HepG2 (cell line): ENCODE measurements around the gene NUP35. TPM values are rescaled to one million over a fixed set of nuclear protein-coding genes. Genes with fewer than 3 reads are reported as not detected.
A peak's percentile ranks its signal among the peaks of the same experiment; 100 is the strongest.

Source experiments
- SIX1 ChIP-seq: sonication (generic); formaldehyde crosslinking; IDR thresholded peaks from 2 replicates; pipeline ENCODE4 v1.4.0; 2020; ENCODE audit warnings: missing genetic modification reagents, borderline replicate concordance
- ZNF121 ChIP-seq: sonication (generic); formaldehyde crosslinking; IDR thresholded peaks from 2 replicates; pipeline ENCODE4 v1.5.0; 2020; ENCODE audit warnings: mild to moderate bottlenecking, missing genetic modification reagents
- polyA plus RNA-seq, 8 experiments: library from polyadenylated mRNA; depleted of rRNA in 3 of 8; stranded (reverse) in 7 of 8; unstranded in 1 of 8; fragments of >200 nt; fragmentation: Illumina TruSeq in 4 of 8; extraction: Trizol in 4 of 8; gene quantifications; 2 replicates each; pipeline versions ENCODE4 v1.2.1 to v1.2.3, GENCODE V29; 2011 to 2016; ENCODE audit warnings: low read depth in 4 of 8, missing spikeins in 1 of 8, mixed read lengths in 1 of 8; ENCODE audit not compliant: insufficient read depth in 1 of 8
- total RNA-seq, 5 experiments: library from RNA; depleted of rRNA; stranded (reverse); fragments of >200 nt; fragmentation: Illumina TruSeq; extraction: Trizol; gene quantifications; 2 replicates each; pipeline ENCODE4 v1.2.3, GENCODE V29; 2016; ENCODE audit warnings: low read depth in 1 of 5
- TF ChIP-seq, protein P1 (sequence below): sonication (generic); formaldehyde crosslinking; conservative IDR thresholded peaks from 2 replicates; pipeline ENCODE4 v1.4.0; 2020; ENCODE audit warnings: missing genetic modification reagents
- TF ChIP-seq, protein P2 (sequence below): sonication (generic); formaldehyde crosslinking; IDR thresholded peaks from 2 replicates; pipeline ENCODE4 v1.5.0; 2020; ENCODE audit warnings: mild to moderate bottlenecking, missing genetic modification reagents
- TF ChIP-seq, protein P3 (sequence below): sonication (generic); formaldehyde crosslinking; IDR thresholded peaks from 2 replicates; pipeline ENCODE4 v1.5.1; 2020; ENCODE audit warnings: missing genetic modification reagents, mild to moderate bottlenecking, borderline replicate concordance

Gene NUP35
- total and polyA plus RNA-seq, 2 of the 13 experiments (the other 11 are each of a cell fraction or from before 2014, with no cell fraction given): 16.9 to 53.6 TPM

DNA sequence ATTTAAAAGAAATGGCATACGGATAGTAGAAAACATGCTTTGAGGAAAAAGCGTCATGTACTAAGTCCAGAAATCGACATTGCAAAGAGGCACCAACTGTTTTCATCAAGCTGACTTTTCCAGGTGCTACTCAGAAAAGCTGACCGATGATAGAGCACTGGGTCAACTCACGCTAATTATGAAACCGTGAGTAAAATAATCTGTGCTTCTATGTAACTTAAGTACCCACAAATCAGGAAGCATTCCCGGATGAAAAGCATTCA lies 353 bp upstream of the NUP35 start (continued):
- TF ChIP-seq, protein P1, sequence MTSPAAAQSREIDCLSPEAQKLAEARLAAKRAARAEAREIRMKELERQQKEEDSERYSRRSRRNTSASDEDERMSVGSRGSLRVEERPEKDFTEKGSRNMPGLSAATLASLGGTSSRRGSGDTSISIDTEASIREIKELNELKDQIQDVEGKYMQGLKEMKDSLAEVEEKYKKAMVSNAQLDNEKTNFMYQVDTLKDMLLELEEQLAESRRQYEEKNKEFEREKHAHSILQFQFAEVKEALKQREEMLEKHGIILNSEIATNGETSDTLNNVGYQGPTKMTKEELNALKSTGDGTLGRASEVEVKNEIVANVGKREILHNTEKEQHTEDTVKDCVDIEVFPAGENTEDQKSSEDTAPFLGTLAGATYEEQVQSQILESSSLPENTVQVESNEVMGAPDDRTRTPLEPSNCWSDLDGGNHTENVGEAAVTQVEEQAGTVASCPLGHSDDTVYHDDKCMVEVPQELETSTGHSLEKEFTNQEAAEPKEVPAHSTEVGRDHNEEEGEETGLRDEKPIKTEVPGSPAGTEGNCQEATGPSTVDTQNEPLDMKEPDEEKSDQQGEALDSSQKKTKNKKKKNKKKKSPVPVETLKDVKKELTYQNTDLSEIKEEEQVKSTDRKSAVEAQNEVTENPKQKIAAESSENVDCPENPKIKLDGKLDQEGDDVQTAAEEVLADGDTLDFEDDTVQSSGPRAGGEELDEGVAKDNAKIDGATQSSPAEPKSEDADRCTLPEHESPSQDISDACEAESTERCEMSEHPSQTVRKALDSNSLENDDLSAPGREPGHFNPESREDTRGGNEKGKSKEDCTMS: no peak
- TF ChIP-seq, protein P2, sequence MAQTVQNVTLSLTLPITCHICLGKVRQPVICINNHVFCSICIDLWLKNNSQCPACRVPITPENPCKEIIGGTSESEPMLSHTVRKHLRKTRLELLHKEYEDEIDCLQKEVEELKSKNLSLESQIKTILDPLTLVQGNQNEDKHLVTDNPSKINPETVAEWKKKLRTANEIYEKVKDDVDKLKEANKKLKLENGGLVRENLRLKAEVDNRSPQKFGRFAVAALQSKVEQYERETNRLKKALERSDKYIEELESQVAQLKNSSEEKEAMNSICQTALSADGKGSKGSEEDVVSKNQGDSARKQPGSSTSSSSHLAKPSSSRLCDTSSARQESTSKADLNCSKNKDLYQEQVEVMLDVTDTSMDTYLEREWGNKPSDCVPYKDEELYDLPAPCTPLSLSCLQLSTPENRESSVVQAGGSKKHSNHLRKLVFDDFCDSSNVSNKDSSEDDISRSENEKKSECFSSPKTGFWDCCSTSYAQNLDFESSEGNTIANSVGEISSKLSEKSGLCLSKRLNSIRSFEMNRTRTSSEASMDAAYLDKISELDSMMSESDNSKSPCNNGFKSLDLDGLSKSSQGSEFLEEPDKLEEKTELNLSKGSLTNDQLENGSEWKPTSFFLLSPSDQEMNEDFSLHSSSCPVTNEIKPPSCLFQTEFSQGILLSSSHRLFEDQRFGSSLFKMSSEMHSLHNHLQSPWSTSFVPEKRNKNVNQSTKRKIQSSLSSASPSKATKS (CRISPR knock-in tag): peak; percentile 77; the same call in 1 of the 2 replicates
- TF ChIP-seq, protein P3, sequence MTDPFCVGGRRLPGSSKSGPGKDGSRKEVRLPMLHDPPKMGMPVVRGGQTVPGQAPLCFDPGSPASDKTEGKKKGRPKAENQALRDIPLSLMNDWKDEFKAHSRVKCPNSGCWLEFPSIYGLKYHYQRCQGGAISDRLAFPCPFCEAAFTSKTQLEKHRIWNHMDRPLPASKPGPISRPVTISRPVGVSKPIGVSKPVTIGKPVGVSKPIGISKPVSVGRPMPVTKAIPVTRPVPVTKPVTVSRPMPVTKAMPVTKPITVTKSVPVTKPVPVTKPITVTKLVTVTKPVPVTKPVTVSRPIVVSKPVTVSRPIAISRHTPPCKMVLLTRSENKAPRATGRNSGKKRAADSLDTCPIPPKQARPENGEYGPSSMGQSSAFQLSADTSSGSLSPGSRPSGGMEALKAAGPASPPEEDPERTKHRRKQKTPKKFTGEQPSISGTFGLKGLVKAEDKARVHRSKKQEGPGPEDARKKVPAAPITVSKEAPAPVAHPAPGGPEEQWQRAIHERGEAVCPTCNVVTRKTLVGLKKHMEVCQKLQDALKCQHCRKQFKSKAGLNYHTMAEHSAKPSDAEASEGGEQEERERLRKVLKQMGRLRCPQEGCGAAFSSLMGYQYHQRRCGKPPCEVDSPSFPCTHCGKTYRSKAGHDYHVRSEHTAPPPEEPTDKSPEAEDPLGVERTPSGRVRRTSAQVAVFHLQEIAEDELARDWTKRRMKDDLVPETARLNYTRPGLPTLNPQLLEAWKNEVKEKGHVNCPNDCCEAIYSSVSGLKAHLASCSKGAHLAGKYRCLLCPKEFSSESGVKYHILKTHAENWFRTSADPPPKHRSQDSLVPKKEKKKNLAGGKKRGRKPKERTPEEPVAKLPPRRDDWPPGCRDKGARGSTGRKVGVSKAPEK (CRISPR knock-in tag): peak; percentile 50; the same call in 1 of the 2 replicates
- TF ChIP-seq SIX1 (CRISPR knock-in tag) (peak; percentile 48; the same call in 1 of the 2 replicates), ZNF121 (0 out of 2 replicates have a peak, but pooled peaks have one; percentile 2)
